Stomach (tissue), 4 donors: ENCODE measurements around the gene MST1.
"Not testable (repeated sequence)": the region's sequence is repeated elsewhere in the genome, so short reads cannot be mapped to it uniquely, and the experiment has no call there.

ENCODE experiments used
- POLR2AphosphoS5 ChIP-seq, 3 donors: sonication (generic); formaldehyde crosslinking; IDR thresholded peaks; one replicate each; pipeline ENCODE4 v1.6.1; 2016; ENCODE audit warnings: antibody characterized with exemption in 3 of 3
- TF ChIP-seq, protein P1 (sequence below), 7 experiments: fragments of 450-650 bp in 4 of 7; fragments of 200-600 bp in 3 of 7; sonication (generic) in 3 of 7; IDR thresholded peaks; one replicate each; pipeline ENCODE4 v1.5.1; 2016 to 2019; ENCODE audit warnings: antibody characterized with exemption in 7 of 7, control low read depth in 2 of 7, mild to moderate bottlenecking in 1 of 7

DNA sequence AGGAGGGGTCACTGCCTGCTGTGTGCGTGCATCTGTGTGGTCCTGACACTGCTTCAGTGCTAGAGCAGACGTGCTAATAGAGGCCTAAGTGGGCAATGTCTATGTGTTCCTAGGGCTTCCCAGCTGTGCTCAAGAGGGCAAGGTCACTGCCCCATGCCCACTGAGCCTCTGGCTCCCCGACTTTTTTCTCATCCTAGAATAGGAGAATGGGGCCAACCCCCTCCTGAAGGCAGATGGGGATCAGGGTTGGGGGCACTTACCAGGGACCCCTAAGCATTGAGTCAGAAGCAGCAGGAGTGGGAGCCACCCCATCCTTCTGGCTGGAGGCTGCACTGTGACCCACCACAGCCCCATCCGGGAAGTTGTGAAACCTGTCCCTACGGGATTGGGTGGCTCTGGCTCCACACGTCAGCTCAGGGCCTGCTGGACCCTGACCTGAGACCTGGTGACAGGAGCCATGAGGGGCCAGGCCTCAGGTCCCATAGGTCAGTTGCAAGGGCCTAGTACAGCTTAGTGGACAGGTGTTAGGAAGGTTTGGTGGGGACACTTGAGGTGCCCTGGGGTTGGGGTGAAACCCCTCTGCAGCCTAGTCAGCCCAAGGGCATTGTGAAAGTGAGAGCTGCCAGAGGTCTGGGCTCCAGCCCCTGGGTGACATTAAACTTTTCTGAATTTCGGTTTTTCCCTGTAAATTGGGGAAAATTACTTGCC is 782 bp downstream of the MST1 start:
- TF ChIP-seq, protein P1, sequence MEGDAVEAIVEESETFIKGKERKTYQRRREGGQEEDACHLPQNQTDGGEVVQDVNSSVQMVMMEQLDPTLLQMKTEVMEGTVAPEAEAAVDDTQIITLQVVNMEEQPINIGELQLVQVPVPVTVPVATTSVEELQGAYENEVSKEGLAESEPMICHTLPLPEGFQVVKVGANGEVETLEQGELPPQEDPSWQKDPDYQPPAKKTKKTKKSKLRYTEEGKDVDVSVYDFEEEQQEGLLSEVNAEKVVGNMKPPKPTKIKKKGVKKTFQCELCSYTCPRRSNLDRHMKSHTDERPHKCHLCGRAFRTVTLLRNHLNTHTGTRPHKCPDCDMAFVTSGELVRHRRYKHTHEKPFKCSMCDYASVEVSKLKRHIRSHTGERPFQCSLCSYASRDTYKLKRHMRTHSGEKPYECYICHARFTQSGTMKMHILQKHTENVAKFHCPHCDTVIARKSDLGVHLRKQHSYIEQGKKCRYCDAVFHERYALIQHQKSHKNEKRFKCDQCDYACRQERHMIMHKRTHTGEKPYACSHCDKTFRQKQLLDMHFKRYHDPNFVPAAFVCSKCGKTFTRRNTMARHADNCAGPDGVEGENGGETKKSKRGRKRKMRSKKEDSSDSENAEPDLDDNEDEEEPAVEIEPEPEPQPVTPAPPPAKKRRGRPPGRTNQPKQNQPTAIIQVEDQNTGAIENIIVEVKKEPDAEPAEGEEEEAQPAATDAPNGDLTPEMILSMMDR (IDR thresholded peaks at IDR 0.05), result not testable (repeated sequence)
- TF ChIP-seq POLR2AphosphoS5 (IDR thresholded peaks at IDR 0.05), result not testable (repeated sequence)
